ENCODE measurements around the gene SLC45A2.
"Not testable (repeated sequence)": the region's sequence is repeated elsewhere in the genome, so short reads cannot be mapped to it uniquely, and the experiment has no call there.

SLC45A2 gene

DNA sequence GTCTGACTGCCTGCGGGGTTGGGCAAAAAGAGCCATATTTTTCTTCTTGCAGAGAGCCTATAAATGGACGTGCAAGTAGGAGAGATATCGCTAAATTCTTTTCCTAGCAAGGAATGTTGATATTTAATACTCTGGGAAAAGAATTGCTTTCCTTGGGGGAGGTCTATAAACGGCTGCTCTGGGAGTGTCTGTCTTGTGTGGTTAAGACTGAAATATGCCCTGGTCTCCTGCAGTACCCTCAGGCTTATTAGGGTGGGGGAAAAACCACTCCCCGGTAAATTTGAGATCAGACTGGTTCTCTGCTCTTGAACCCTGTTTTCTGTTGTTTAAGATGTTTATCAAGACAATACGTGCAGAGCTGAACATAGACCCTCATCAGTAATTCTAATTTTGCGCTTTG is 78.2 kb downstream of the SLC45A2 start:
- not testable (repeated sequence) for DNase-seq

GRCh38 chr5:33905381-33905780 is 79.1 kb downstream of the SLC45A2 start:
- no peak for DNase-seq

- no peak for DNase-seq
These were observed 81.4 kb downstream of the SLC45A2 start for GRCh38 chr5:33903118-33903517.

DNA sequence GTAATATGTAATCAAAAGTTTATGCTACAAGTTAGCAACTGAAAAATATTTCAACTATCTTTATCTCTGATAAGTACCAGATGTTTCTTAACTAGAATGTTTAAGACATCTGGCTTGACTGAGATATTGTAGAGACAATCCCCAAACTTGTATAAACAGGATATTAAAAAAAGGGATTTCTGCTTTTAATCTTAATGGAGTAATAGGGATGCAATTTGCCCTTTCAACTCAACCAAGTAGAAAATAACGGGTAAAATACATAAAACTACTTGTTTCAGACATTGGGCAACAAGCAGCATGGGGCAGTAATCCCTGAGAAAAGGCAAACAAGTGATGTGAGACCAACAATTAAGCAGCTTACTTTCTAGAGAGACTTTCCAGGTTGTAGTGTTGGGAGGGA is 83.3 kb downstream of the SLC45A2 start:
- no peak for DNase-seq

Measured in inflammatory macrophage treated with lipopolysaccharide for 1 hour (primary cell).